A549 (cell line): ENCODE data around the gene APC. TPM values are rescaled to one million over a fixed set of nuclear protein-coding genes. Genes with fewer than 3 reads are reported as not detected.
A peak's percentile ranks its signal among the peaks of the same experiment; 100 is the strongest.

Experiments
- ATAC-seq, 2 experiments: fragments of 200-7000 bp in 1 of 2; fragments of >200 bp in 1 of 2; cut with Nextera tagmentation in 1 of 2; cut with Tn5 transposase in 1 of 2; 3 replicates each; pipeline versions ENCODE4 v1.8.0 to v1.9.1; 2018 to 2020; ENCODE audit warnings: mild to moderate bottlenecking in 1 of 2, moderate library complexity in 1 of 2
- CTCF ChIA-PET: fragments of 300-600 bp; sonication (Branson Sonifier 250); formaldehyde crosslinking; extraction: SDS; loops from one replicate; lab custom pipeline; 2021; ENCODE audit warnings: antibody characterized with exemption, inconsistent platforms; lab: Yijun Ruan, JAX
- POLR2A ChIA-PET: fragments of 350-600 bp; formaldehyde crosslinking; extraction: SDS; loops from one replicate; lab custom pipeline; 2021; ENCODE audit warnings: antibody characterized with exemption, inconsistent platforms; lab: Yijun Ruan, JAX
- DNase-seq, 2 experiments: peaks; one replicate each; pipeline versions ENCODE4 v3.0.0 to v3.0.0-alpha.2; 2011 to 2016; ENCODE audit warnings: low read depth in 1 of 2, low spot score in 1 of 2
- FAIRE-seq: peaks from 2 replicates; lab custom pipeline; 2011; peaks lifted over from hg19 to GRCh38; lab: Jason Lieb, UNC
- H3K27ac ChIP-seq, 2 experiments: fragments of >200 bp; sonication (Bioruptor Twin); formaldehyde crosslinking; 3 replicates each; pipeline ENCODE4 v1.5.1; 2016 to 2017
- H3K4me1 ChIP-seq: fragments of >200 bp; sonication (Bioruptor Twin); formaldehyde crosslinking; 3 replicates; pipeline ENCODE4 v1.6.1; 2016
- H3K4me2 ChIP-seq: fragments of >200 bp; sonication (Bioruptor Twin); formaldehyde crosslinking; 3 replicates; pipeline ENCODE4 v1.6.1; 2016
- H3K4me3 ChIP-seq: fragments of >200 bp; sonication (Bioruptor Twin); formaldehyde crosslinking; 3 replicates; pipeline ENCODE4 v1.5.1; 2016
- H3K9me3 ChIP-seq: fragments of >200 bp; sonication (Bioruptor Twin); formaldehyde crosslinking; 3 replicates; pipeline ENCODE4 v1.6.1; 2016
- BCL3 ChIP-seq: fragments of >200 bp; sonication (Bioruptor Twin); formaldehyde crosslinking; IDR thresholded peaks from 3 replicates; pipeline ENCODE4 v1.6.1; 2016
- BHLHE40 ChIP-seq: IDR thresholded peaks from 2 replicates; pipeline ENCODE4 v1.6.1; 2012; ENCODE audit warnings: low read depth, low read length, inconsistent platforms
- CBX8 ChIP-seq: fragments of 200-600 bp; sonication (generic); IDR thresholded peaks from 2 replicates; pipeline ENCODE4 v1.6.1; 2016
- CHD2 ChIP-seq: fragments of 150-350 bp; IDR thresholded peaks from 2 replicates; pipeline ENCODE4 v1.6.1; 2014; ENCODE audit warnings: low read length; ENCODE audit not compliant: partially characterized antibody
- CHD4 ChIP-seq: fragments of 200-600 bp; sonication (generic); IDR thresholded peaks from 2 replicates; pipeline ENCODE4 v1.6.1; 2016; ENCODE audit warnings: antibody characterized with exemption, mild to moderate bottlenecking, borderline replicate concordance
- EHF ChIP-seq: fragments of 250-450 bp; sonication (Bioruptor Pico); IDR thresholded peaks from 2 replicates; pipeline ENCODE4 v1.5.0; 2020; ENCODE audit warnings: mild to moderate bottlenecking
- ELK1 ChIP-seq: fragments of 150-350 bp; IDR thresholded peaks from 2 replicates; pipeline ENCODE4 v1.6.1; 2014; ENCODE audit warnings: low read depth, mild to moderate bottlenecking, low read length
- EP300 ChIP-seq, 2 experiments: fragments of >200 bp; sonication (Bioruptor Twin); formaldehyde crosslinking; IDR thresholded peaks; 2 replicates in 1 of 2; 3 replicates in 1 of 2; pipeline ENCODE4 v1.6.1; 2016 to 2017
- ESRRA ChIP-seq: fragments of 150-350 bp; IDR thresholded peaks from 2 replicates; pipeline ENCODE4 v1.6.1; 2014; ENCODE audit warnings: mild to moderate bottlenecking, low read length, borderline replicate concordance
- FOSB ChIP-seq: fragments of 250-450 bp; sonication (Bioruptor Pico); IDR thresholded peaks from 2 replicates; pipeline ENCODE4 v1.5.0; 2020; ENCODE audit warnings: mild to moderate bottlenecking, moderate library complexity
- FOSL2 ChIP-seq, 2 experiments: fragments of 450-650 bp in 1 of 2; fragments of >200 bp in 1 of 2; sonication (Bioruptor Twin) in 1 of 2; formaldehyde crosslinking; IDR thresholded peaks; 2 replicates each; pipeline versions ENCODE4 v1.5.0 to v1.6.1; 2016 to 2020; ENCODE audit warnings: mild to moderate bottlenecking in 1 of 2, moderate library complexity in 1 of 2
- HEYL ChIP-seq: fragments of 250-450 bp; sonication (Bioruptor Pico); IDR thresholded peaks from 2 replicates; pipeline ENCODE4 v1.8.0; 2021; ENCODE audit warnings: mild to moderate bottlenecking, moderate library complexity
- HOXA7 ChIP-seq: fragments of 250-450 bp; sonication (Bioruptor Pico); IDR thresholded peaks from 2 replicates; pipeline ENCODE4 v1.5.0; 2020; ENCODE audit warnings: mild to moderate bottlenecking, moderate library complexity
- HOXB5 ChIP-seq: fragments of 250-450 bp; sonication (Bioruptor Pico); IDR thresholded peaks from 2 replicates; pipeline ENCODE4 v1.5.0; 2020; ENCODE audit warnings: mild to moderate bottlenecking, moderate library complexity
- JUN ChIP-seq, 2 experiments: fragments of >200 bp; sonication (Bioruptor Twin); formaldehyde crosslinking; IDR thresholded peaks; 2 replicates in 1 of 2; 3 replicates in 1 of 2; pipeline ENCODE4 v1.6.1; 2016 to 2017
- JUNB ChIP-seq: fragments of >200 bp; sonication (Bioruptor Twin); formaldehyde crosslinking; IDR thresholded peaks from 2 replicates; pipeline ENCODE4 v1.6.1; 2016
- KDM1A ChIP-seq: fragments of 200-600 bp; sonication (generic); IDR thresholded peaks from 2 replicates; pipeline ENCODE4 v1.6.1; 2016; ENCODE audit warnings: low read depth, mild to moderate bottlenecking
- KDM5A ChIP-seq: fragments of 200-600 bp; sonication (generic); IDR thresholded peaks from 2 replicates; pipeline ENCODE4 v1.6.1; 2016; ENCODE audit warnings: antibody characterized with exemption, mild to moderate bottlenecking
- MYC ChIP-seq: IDR thresholded peaks from 2 replicates; pipeline ENCODE4 v1.6.1; 2012; ENCODE audit warnings: mild to moderate bottlenecking, inconsistent platforms, low read length, improper control_type of control experiment, borderline replicate concordance
- NFE2L2 ChIP-seq: fragments of 150-350 bp; conservative IDR thresholded peaks from 2 replicates; pipeline ENCODE4 v1.6.1; 2014; ENCODE audit warnings: low read length
- NPAS2 ChIP-seq: fragments of 250-450 bp; sonication (Bioruptor Pico); IDR thresholded peaks from 2 replicates; pipeline ENCODE4 v1.8.0; 2022; ENCODE audit warnings: mild to moderate bottlenecking, moderate library complexity, borderline replicate concordance
- NR3C1 ChIP-seq: fragments of >200 bp; sonication (Bioruptor Twin); formaldehyde crosslinking; IDR thresholded peaks from 3 replicates; pipeline ENCODE4 v1.6.1; 2017
- PBX3 ChIP-seq: IDR thresholded peaks from 2 replicates; pipeline ENCODE4 v1.6.1; 2012
- POLR2AphosphoS2 ChIP-seq: conservative IDR thresholded peaks from 2 replicates; pipeline ENCODE4 v1.6.1; 2012; ENCODE audit warnings: low read length, improper control_type of control experiment, inconsistent platforms
- RARB ChIP-seq: fragments of 250-450 bp; sonication (Bioruptor Pico); IDR thresholded peaks from 2 replicates; pipeline ENCODE4 v1.8.0; 2021; ENCODE audit warnings: mild to moderate bottlenecking, moderate library complexity
- RCOR1 ChIP-seq: fragments of 150-350 bp; IDR thresholded peaks from 2 replicates; pipeline ENCODE4 v1.6.1; 2014; ENCODE audit warnings: antibody characterized with exemption, low read length, low read depth
- SREBF2 ChIP-seq: fragments of 450-650 bp; IDR thresholded peaks from 2 replicates; pipeline ENCODE4 v1.6.1; 2014; ENCODE audit warnings: mild to moderate bottlenecking, moderate library complexity
- TP53 ChIP-seq: fragments of 250-450 bp; sonication (Bioruptor Pico); IDR thresholded peaks from 2 replicates; pipeline ENCODE4 v1.5.0; 2021; ENCODE audit warnings: mild to moderate bottlenecking, moderate library complexity
- WGBS: methylation state at CpG from one replicate; pipeline ENCODE4 v1.1.6; 2017; ENCODE audit errors: missing lambda C conversion rate; 5-methylcytosine and 5-hydroxymethylcytosine counted together
- polyA plus RNA-seq, 4 experiments: library from polyadenylated mRNA; depleted of rRNA in 3 of 4; stranded (reverse); fragments of >200 nt; fragmentation: RNase III in 1 of 4; extraction: RNeasy Plus Mini Kit Qiagen cat#74134 plus additional on column Dnase treatment in 1 of 4; gene quantifications; 2 replicates in 3 of 4; 3 replicates in 1 of 4; pipeline ENCODE4 v1.2.3, GENCODE V29; 2011 to 2017

APC gene
- polyA plus RNA-seq, 2 of the 4 experiments (the other 2 are of a cell fraction): 10.6 to 21.2 TPM

- Histone ChIP-seq H3K4me1 (peaks cover 12% of the 10 kb centered on the region), H3K4me3 (no peak overlapping the region), H3K9me3 (no peaks in the 10 kb centered on the region), H3K27ac (no peak overlapping the region), H3K4me2 (no peak overlapping the region)
- FAIRE-seq: no peak
- TF ChIP-seq NPAS2 (no peak), HOXB5 (no peak), FOSL2 (IDR thresholded peaks at IDR 0.05) (no peak), FOSL2 (CRISPR knock-in tag; IDR thresholded peaks at IDR 0.05) (no peak), SREBF2 (no peak), NR3C1 (no peak), FOSB (CRISPR knock-in tag) (no peak), MYC (no peak), TP53 (CRISPR knock-in tag) (no peak), HOXA7 (no peak), JUN (IDR thresholded peaks at IDR 0.05) (no peak), CBX8 (no peak), EHF (CRISPR knock-in tag) (no peak), ELK1 (no peak), KDM1A (no peak), JUNB (no peak)
- no peak for ATAC-seq
- no peak for DNase-seq
- POLR2A ChIA-PET: no interaction called here
- CTCF ChIA-PET: no interaction called here
- WGBS: 50% methylated on average over 7 of the region's 7 CpGs
These were observed 33.5 kb upstream of the APC start for GRCh38 chr5:112703866-112704820.

- peak overlapping the region; percentile 65 to 97; a peak in 2 of 6 replicates for H3K27ac ChIP-seq
- no peak for TF ChIP-seq EP300 (IDR thresholded peaks at IDR 0.05)
- TF ChIP-seq BHLHE40: no peak
- TF ChIP-seq NFE2L2: no peak
- no peak for TF ChIP-seq ESRRA
- no peak for TF ChIP-seq RARB (CRISPR knock-in tag)
- no peak for TF ChIP-seq FOSB (CRISPR knock-in tag)
- no peak for TF ChIP-seq PBX3
- no peak for TF ChIP-seq CHD4
- no peak for TF ChIP-seq BCL3
- no peak for TF ChIP-seq NPAS2
- TF ChIP-seq RCOR1: no peak
- no peak for TF ChIP-seq HEYL (CRISPR knock-in tag)
- TF ChIP-seq MYC: no peak
- no peak for TF ChIP-seq KDM5A
- no peak for TF ChIP-seq NR3C1
- TF ChIP-seq CHD2: no peak
- TF ChIP-seq POLR2AphosphoS2: no peak
- 65% methylated on average over 4 of the region's 4 CpGs for WGBS
- DNase-seq (no peak), ATAC-seq (no peak), FAIRE-seq (no peak)
- H3K4me3 ChIP-seq: no peak overlapping the region; the same call in 2 of the 3 replicates
- H3K9me3 ChIP-seq: no peaks in the 10 kb centered on the region
- POLR2A ChIA-PET: no interaction called here
- H3K4me2 ChIP-seq: peak overlapping the region; percentile 86
- H3K4me1 ChIP-seq: peaks cover 17% of the 10 kb centered on the region
- CTCF ChIA-PET: interaction anchor here (1.0 kb wide), 1 partner anchor 154 kb away, joined by 3 read pairs; no protein-coding TSS in a partner anchor
These were observed 31.2 kb upstream of the APC start for GRCh38 chr5:112706446-112707016.
